Measurements from ENCODE around the gene SEMA4B.

- TF ChIP-seq POLR2AphosphoS5 (IDR thresholded peaks at IDR 0.05; ENCODE audit: low read depth) (no peak), EZH2 (IDR thresholded peaks at IDR 0.05; ENCODE audit: low read depth, unreplicated experiment) (no peak), CTCF (conservative IDR thresholded peaks at IDR 0.05; ENCODE audit: low read depth in 2 of 2) (no peak), CREB1 (CRISPR knock-in tag; IDR thresholded peaks at IDR 0.05; ENCODE audit: low read depth) (no peak), REST (IDR thresholded peaks at IDR 0.05; ENCODE audit: unreplicated experiment) (no peak), ZNF114 (CRISPR knock-in tag; IDR thresholded peaks at IDR 0.05) (no peak), STAT1 (IDR thresholded peaks at IDR 0.05; ENCODE audit: unreplicated experiment) (no peak), ZNF331 (CRISPR knock-in tag; IDR thresholded peaks at IDR 0.05; ENCODE audit: low read depth) (no peak), JUNB (IDR thresholded peaks at IDR 0.05; ENCODE audit: unreplicated experiment) (no peak), ETS1 (IDR thresholded peaks at IDR 0.05) (no peak)
These were observed 830 bp downstream of the SEMA4B start for GRCh38 chr15:90201944-90202375.

All from GM23338 (cell line).